ENCODE results near the gene SMOC2.

Gene SMOC2

GRCh38 chr6:168440520-168441433, at the start of gene SMOC2:
TSS of gene SMOC2 (plus strand) at chr6:168441184. CDS start at chr6:168441371, 187 bp downstream.
- no peak for DNase-seq (ENCODE audit: low read depth)

GRCh38 chr6:168393126-168393870, 47.7 kb upstream of the SMOC2 start:
- no peak for DNase-seq (ENCODE audit: low read depth)

- no peak for DNase-seq (ENCODE audit: low read depth)
These were observed 46.4 kb upstream of the SMOC2 start for GRCh38 chr6:168394606-168395005.

GRCh38 chr6:168395983-168396382, 45.0 kb upstream of the SMOC2 start:
- DNase-seq (ENCODE audit: low read depth) = no peak

GRCh38 chr6:168396561-168396960, 44.4 kb upstream of the SMOC2 start:
- no peak for DNase-seq (ENCODE audit: low read depth)

GRCh38 chr6:168397012-168397411, 44.0 kb upstream of the SMOC2 start:
- no peak for DNase-seq (ENCODE audit: low read depth)

GRCh38 chr6:168400037-168400436, 40.9 kb upstream of the SMOC2 start:
- no peak for DNase-seq (ENCODE audit: low read depth)

GRCh38 chr6:168403370-168404005, 37.5 kb upstream of the SMOC2 start:
- no peak for DNase-seq (ENCODE audit: low read depth)

- no peak for DNase-seq (ENCODE audit: low read depth)
These were observed 36.4 kb upstream of the SMOC2 start for GRCh38 chr6:168404560-168404959.

GRCh38 chr6:168407842-168408241, 33.1 kb upstream of the SMOC2 start:
- no peak for DNase-seq (ENCODE audit: low read depth)

- DNase-seq (ENCODE audit: low read depth) = no peak
These were observed 32.4 kb upstream of the SMOC2 start for GRCh38 chr6:168408504-168409136.

- no peak for DNase-seq (ENCODE audit: low read depth)
These were observed 30.9 kb upstream of the SMOC2 start for GRCh38 chr6:168410035-168410434.

GRCh38 chr6:168410554-168411011, 30.4 kb upstream of the SMOC2 start:
- DNase-seq (ENCODE audit: low read depth) = no peak

GRCh38 chr6:168411130-168411529, 29.9 kb upstream of the SMOC2 start:
- no peak for DNase-seq (ENCODE audit: low read depth)

- no peak for DNase-seq (ENCODE audit: low read depth)
These were observed 29.2 kb upstream of the SMOC2 start for GRCh38 chr6:168411793-168412192.

- no peak for DNase-seq (ENCODE audit: low read depth)
These were observed 28.5 kb upstream of the SMOC2 start for GRCh38 chr6:168412456-168412855.

- no peak for DNase-seq (ENCODE audit: low read depth)
These were observed 27.8 kb upstream of the SMOC2 start for GRCh38 chr6:168413018-168413720.

- DNase-seq (ENCODE audit: low read depth) = no peak
These were observed 27.1 kb upstream of the SMOC2 start for GRCh38 chr6:168413856-168414255.

GRCh38 chr6:168414336-168415097, 26.5 kb upstream of the SMOC2 start:
- no peak for DNase-seq (ENCODE audit: low read depth)

GRCh38 chr6:168415098-168415992, 25.6 kb upstream of the SMOC2 start:
- no peak for DNase-seq (ENCODE audit: low read depth)
